Thyroid gland (tissue), 4 donors: ENCODE results near the gene SLC5A9. TPM values are rescaled to one million over a fixed set of nuclear protein-coding genes. Genes with fewer than 3 reads are reported as not detected.
A peak's percentile ranks its signal among the peaks of the same experiment; 100 is the strongest.

Source experiments
- DNase-seq, 2 donors: peaks; one replicate each; pipeline ENCODE4 v3.0.0-alpha.2; 2019
- H3K27ac ChIP-seq, 3 donors: fragments of 200-600 bp; sonication (generic); 1 replicate in 2 of 3; 2 replicates in 1 of 3; pipeline ENCODE4 v1.5.1; 2016 to 2019; ENCODE audit warnings: mild to moderate bottlenecking in 1 of 3, moderate library complexity in 1 of 3
- H3K27me3 ChIP-seq: fragments of 200-600 bp; sonication (generic); one replicate; pipeline ENCODE4 v1.5.1; 2019
- H3K36me3 ChIP-seq, 2 donors: fragments of 200-600 bp; sonication (generic); one replicate each; pipeline ENCODE4 v1.5.1; 2016 to 2019
- H3K4me1 ChIP-seq, 2 donors: fragments of 200-600 bp; sonication (generic); one replicate each; pipeline ENCODE4 v1.5.1; 2017 to 2019
- H3K4me3 ChIP-seq, 3 donors: fragments of 200-600 bp; sonication (generic); replicated peaks in 1 of 3; 1 replicate in 2 of 3; 2 replicates in 1 of 3; pipeline ENCODE4 v1.5.1; 2016; ENCODE audit warnings: mild to moderate bottlenecking in 1 of 3
- H3K9me3 ChIP-seq: fragments of 200-600 bp; sonication (generic); one replicate; pipeline ENCODE4 v1.5.1; 2017
- CTCF ChIP-seq, 6 experiments: fragments of 200-600 bp in 3 of 6; fragments of 450-650 bp in 3 of 6; sonication (generic) in 3 of 6; IDR thresholded peaks; one replicate each; pipeline ENCODE4 v1.5.1; 2016 to 2019; ENCODE audit warnings: antibody characterized with exemption in 6 of 6, mild to moderate bottlenecking in 2 of 6, inconsistent platforms in 1 of 6, moderate library complexity in 1 of 6
- POLR2A ChIP-seq, 2 donors: fragments of 450-650 bp; IDR thresholded peaks; one replicate each; pipeline ENCODE4 v1.6.1; 2017; ENCODE audit warnings: antibody characterized with exemption in 2 of 2, mild to moderate bottlenecking in 2 of 2, moderate library complexity in 1 of 2
- WGBS, 2 donors: methylation state at CpG; one replicate each; pipeline ENCODE4 v1.1.5; 2017; 5-methylcytosine and 5-hydroxymethylcytosine counted together
- intact Hi-C: fragments of 100-400 bp; cut with DNase I; formaldehyde crosslinking; loops from one replicate; pipeline ENCODE4 v1.15.1; 2023
- total RNA-seq, 4 donors: library from RNA; depleted of rRNA; stranded (reverse); fragments of >200 nt; gene quantifications; one replicate each; pipeline ENCODE4 v1.2.3, GENCODE V29; 2016

Gene SLC5A9
- total RNA-seq, 4 donors from 2014 or later = not detected

- no peaks in the 10 kb centered on the region for H3K4me1 ChIP-seq
- H3K27ac ChIP-seq = no peak overlapping the region
- 91 to 95% methylated on average over 3 of the region's 3 CpGs for WGBS, 2 donors
- TF ChIP-seq POLR2A (IDR thresholded peaks at IDR 0.05) = no peak
- TF ChIP-seq CTCF (IDR thresholded peaks at IDR 0.05) = no peak
- no peaks in the 10 kb centered on the region for H3K27me3 ChIP-seq
- intact Hi-C loops = no loop called here
- DNase-seq = no peak
- H3K36me3 ChIP-seq = no peaks in the 10 kb centered on the region
- no peaks in the 10 kb centered on the region for H3K9me3 ChIP-seq
- no peak overlapping the region for H3K4me3 ChIP-seq
Measured at GRCh38 chr1:48249868-48250267, 27.4 kb downstream of the SLC5A9 start.

- DNase-seq = peak in 1 of 2 donors; percentile 14
- TF ChIP-seq CTCF (IDR thresholded peaks at IDR 0.05) = no peak
- TF ChIP-seq POLR2A (IDR thresholded peaks at IDR 0.05) = no peak
- Histone ChIP-seq H3K4me3 (no peak overlapping the region), H3K4me1 (no peaks in the 10 kb centered on the region), H3K27me3 (no peaks in the 10 kb centered on the region), H3K9me3 (no peaks in the 10 kb centered on the region), H3K27ac (no peak overlapping the region), H3K36me3 (no peaks in the 10 kb centered on the region)
- intact Hi-C loops = no loop called here
- WGBS, 2 donors = 48 to 56% methylated on average over 3 of the region's 3 CpGs
Measured at GRCh38 chr1:48250572-48250971, 28.1 kb downstream of the SLC5A9 start.

- Histone ChIP-seq H3K4me3 (no peak overlapping the region), H3K4me1 (no peaks in the 10 kb centered on the region), H3K27ac (no peak overlapping the region), H3K27me3 (no peaks in the 10 kb centered on the region), H3K36me3 (no peaks in the 10 kb centered on the region), H3K9me3 (no peaks in the 10 kb centered on the region)
- 91 to 93% methylated on average over 2 of the region's 2 CpGs for WGBS, 2 donors
- intact Hi-C loops = no loop called here
- no peak for TF ChIP-seq POLR2A (IDR thresholded peaks at IDR 0.05)
- TF ChIP-seq CTCF (IDR thresholded peaks at IDR 0.05) = no peak
- DNase-seq = no peak
Measured at GRCh38 chr1:48251323-48251722, 28.8 kb downstream of the SLC5A9 start.

DNA sequence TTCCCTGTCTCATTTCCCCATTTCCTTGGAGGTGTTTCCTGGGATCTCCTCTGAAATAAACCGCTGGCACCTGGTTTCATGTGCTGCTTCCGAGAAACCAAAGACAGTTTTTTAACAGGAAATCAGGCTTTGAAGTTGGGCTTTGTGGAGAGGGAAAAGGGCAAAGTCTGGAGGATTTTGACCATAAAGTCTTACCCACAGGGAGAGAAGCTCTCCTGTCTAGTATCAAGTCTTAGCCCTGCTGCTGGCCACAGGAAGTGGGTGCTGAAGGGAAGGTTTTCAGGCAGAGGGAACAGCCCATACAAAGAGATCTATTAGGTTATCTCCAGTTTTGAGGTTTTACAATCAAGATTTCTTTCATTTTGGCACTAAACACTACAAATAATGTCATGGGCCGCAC, 29.3 kb downstream of the SLC5A9 start:
- no peak for TF ChIP-seq POLR2A (IDR thresholded peaks at IDR 0.05)
- TF ChIP-seq CTCF (IDR thresholded peaks at IDR 0.05) = no peak
- Histone ChIP-seq H3K27ac (no peak overlapping the region), H3K9me3 (no peaks in the 10 kb centered on the region), H3K27me3 (no peaks in the 10 kb centered on the region), H3K4me3 (no peak overlapping the region), H3K36me3 (no peaks in the 10 kb centered on the region), H3K4me1 (no peaks in the 10 kb centered on the region)
- WGBS, 2 donors = 95 to 97% methylated on average over 3 of the region's 3 CpGs
- no peak for DNase-seq
- intact Hi-C loops = no loop called here

DNA sequence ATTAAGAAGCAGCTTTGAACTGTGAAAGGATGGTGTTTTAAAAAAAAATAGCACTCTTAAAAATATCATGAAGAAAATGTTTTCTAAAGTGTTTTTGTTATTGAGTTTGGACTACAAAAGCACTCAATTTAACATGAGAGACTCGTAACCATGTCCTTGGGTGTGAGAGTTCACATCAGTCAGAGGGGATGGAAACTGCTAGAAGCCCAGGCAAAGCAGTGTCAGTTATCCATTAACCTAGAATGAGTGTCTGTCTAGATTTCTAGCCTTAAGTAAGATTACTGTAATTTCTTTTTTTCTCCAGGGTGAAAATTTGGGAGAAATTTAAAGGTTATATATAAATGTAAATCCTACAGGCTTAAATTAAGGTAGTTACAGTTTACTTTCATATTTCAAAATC, 31.7 kb downstream of the SLC5A9 start:
- Histone ChIP-seq H3K27ac (no peak overlapping the region), H3K4me1 (no peaks in the 10 kb centered on the region), H3K27me3 (no peaks in the 10 kb centered on the region), H3K9me3 (no peaks in the 10 kb centered on the region), H3K4me3 (no peak overlapping the region), H3K36me3 (no peaks in the 10 kb centered on the region)
- no peak for DNase-seq
- 89 to 98% methylated on average over 1 of the region's 1 CpG for WGBS, 2 donors
- TF ChIP-seq POLR2A (IDR thresholded peaks at IDR 0.05) = no peak
- no peak for TF ChIP-seq CTCF (IDR thresholded peaks at IDR 0.05)
- intact Hi-C loops = no loop called here
